Esophagus muscularis mucosa (tissue), 3 donors: ENCODE data around the gene ARPC2.

ENCODE experiments used
- CTCF ChIP-seq, 3 experiments: fragments of 200-600 bp in 2 of 3; fragments of 450-650 bp in 1 of 3; sonication (generic) in 2 of 3; IDR thresholded peaks; one replicate each; pipeline ENCODE4 v1.5.1; 2017 to 2019; ENCODE audit warnings: antibody characterized with exemption in 3 of 3, mild to moderate bottlenecking in 2 of 3, moderate library complexity in 1 of 3
- POLR2A ChIP-seq: fragments of 450-650 bp; IDR thresholded peaks from one replicate; pipeline ENCODE4 v1.6.1; 2017; ENCODE audit warnings: antibody characterized with exemption, moderate library complexity, mild to moderate bottlenecking, low read depth
- POLR2AphosphoS5 ChIP-seq, 2 donors: sonication (generic); formaldehyde crosslinking; IDR thresholded peaks; one replicate each; pipeline ENCODE4 v1.6.1; 2017; ENCODE audit warnings: antibody characterized with exemption in 2 of 2

- TF ChIP-seq CTCF (IDR thresholded peaks at IDR 0.05) (no peak), POLR2A (no peak), POLR2AphosphoS5 (IDR thresholded peaks at IDR 0.05) (no peak)
Measured at GRCh38 chr2:218235017-218235416, 18.0 kb downstream of the ARPC2 start.
